Coronary artery (tissue), 2 donors: ENCODE measurements around the gene CCNG2.
"Not testable (repeated sequence)": the region's sequence is repeated elsewhere in the genome, so short reads cannot be mapped to it uniquely, and the experiment has no call there.

ENCODE experiments used
- DNase-seq: peaks from one replicate; pipeline ENCODE4 v3.0.0-alpha.2; 2017; ENCODE audit warnings: low spot score
- H3K27ac ChIP-seq, 2 donors: fragments of 200-600 bp; sonication (generic); one replicate each; pipeline ENCODE4 v1.5.1; 2016 to 2019
- H3K4me3 ChIP-seq: fragments of 200-600 bp; sonication (generic); 2 replicates; pipeline ENCODE4 v1.5.1; 2016; ENCODE audit warnings: mild to moderate bottlenecking, moderate library complexity
- CTCF ChIP-seq: fragments of 200-600 bp; sonication (generic); IDR thresholded peaks from one replicate; pipeline ENCODE4 v1.5.1; 2019; ENCODE audit warnings: antibody characterized with exemption

CCNG2 gene

GRCh38 chr4:77132652-77133312 is 24.2 kb upstream of the CCNG2 start:
- Histone ChIP-seq H3K4me3 (no peak overlapping the region), H3K27ac (no peak overlapping the region)
- TF ChIP-seq CTCF = no peak
- DNase-seq = no peak

- not testable (repeated sequence) for H3K27ac ChIP-seq
These were observed 19.6 kb upstream of the CCNG2 start for GRCh38 chr4:77137448-77137847.

GRCh38 chr4:77141964-77142645 is 14.9 kb upstream of the CCNG2 start:
- Histone ChIP-seq H3K27ac (no peak overlapping the region), H3K4me3 (no peak overlapping the region)
- no peak for TF ChIP-seq CTCF
- no peak for DNase-seq

More at GRCh38 chr4:77137448-77137847, 19.6 kb upstream of the CCNG2 start:
- not testable (repeated sequence) for DNase-seq, H3K4me3 ChIP-seq

GRCh38 chr4:77142646-77143028 is 14.4 kb upstream of the CCNG2 start:
- H3K4me3 ChIP-seq = no peak overlapping the region
- H3K27ac ChIP-seq = no peak overlapping the region

GRCh38 chr4:77143091-77143490 is 13.9 kb upstream of the CCNG2 start:
- no peak for DNase-seq
- no peak overlapping the region for H3K27ac ChIP-seq
- H3K4me3 ChIP-seq = no peak overlapping the region
- no peak for TF ChIP-seq CTCF

More at GRCh38 chr4:77142646-77143028, 14.4 kb upstream of the CCNG2 start:
- no peak for DNase-seq
- TF ChIP-seq CTCF = no peak

- no peak overlapping the region for H3K4me3 ChIP-seq
- no peak for TF ChIP-seq CTCF
- H3K27ac ChIP-seq = no peak overlapping the region
- no peak for DNase-seq
These were observed 11.2 kb upstream of the CCNG2 start for GRCh38 chr4:77145842-77146185.

GRCh38 chr4:77146186-77147078 is 10.6 kb upstream of the CCNG2 start:
- no peak for DNase-seq
- H3K4me3 ChIP-seq = no peak overlapping the region
- no peak overlapping the region for H3K27ac ChIP-seq
- TF ChIP-seq CTCF = no peak
